ENCODE measurements around the gene CORO6.

The CORO6 gene

DNA sequence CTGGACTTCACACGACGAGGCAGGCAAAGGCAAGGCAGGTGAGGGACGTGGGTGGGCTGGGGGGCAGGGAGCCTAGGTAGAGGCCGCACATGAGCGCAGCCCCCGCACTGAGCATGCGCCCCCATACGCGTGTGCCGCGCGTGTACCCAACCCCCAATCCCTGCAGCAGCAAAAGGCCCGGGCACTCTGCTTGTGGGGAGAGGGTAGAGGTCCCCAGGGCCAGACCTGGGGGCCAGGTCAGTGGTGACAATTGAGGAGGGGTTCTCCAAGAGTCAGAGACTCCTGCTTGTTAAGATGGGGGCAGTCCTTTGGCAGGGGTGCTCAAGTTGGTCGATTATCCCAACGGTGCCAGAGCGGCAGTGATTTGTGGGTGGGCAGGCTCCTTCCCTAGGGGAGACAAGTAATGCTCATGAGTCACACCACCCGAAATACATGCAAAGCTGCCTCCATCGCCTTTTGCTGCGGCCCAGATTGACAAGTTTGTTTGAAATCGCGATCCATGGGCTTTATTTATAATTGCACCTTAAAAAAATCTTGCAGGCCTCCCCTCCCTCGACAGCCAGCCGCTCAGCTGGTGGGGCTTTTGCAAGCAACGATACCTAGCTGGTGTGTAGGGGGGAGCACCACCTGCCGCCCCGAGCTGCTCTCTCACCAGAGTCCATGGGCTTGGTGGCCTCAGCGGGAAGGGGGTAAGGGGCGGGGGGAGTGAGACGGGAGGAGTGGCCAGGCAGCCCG, 32.1 kb downstream of the CORO6 start:
- no peak for DNase-seq (ENCODE audit: low read depth)

- peak; percentile 81 for DNase-seq (ENCODE audit: low read depth)
Measured at GRCh38 chr17:29589524-29590410, 32.9 kb downstream of the CORO6 start, which contains the start of gene GIT1. TSS of gene GIT1 (minus strand) at chr17:29589648. CDS start at chr17:29589378, 270 bp downstream.

DNA sequence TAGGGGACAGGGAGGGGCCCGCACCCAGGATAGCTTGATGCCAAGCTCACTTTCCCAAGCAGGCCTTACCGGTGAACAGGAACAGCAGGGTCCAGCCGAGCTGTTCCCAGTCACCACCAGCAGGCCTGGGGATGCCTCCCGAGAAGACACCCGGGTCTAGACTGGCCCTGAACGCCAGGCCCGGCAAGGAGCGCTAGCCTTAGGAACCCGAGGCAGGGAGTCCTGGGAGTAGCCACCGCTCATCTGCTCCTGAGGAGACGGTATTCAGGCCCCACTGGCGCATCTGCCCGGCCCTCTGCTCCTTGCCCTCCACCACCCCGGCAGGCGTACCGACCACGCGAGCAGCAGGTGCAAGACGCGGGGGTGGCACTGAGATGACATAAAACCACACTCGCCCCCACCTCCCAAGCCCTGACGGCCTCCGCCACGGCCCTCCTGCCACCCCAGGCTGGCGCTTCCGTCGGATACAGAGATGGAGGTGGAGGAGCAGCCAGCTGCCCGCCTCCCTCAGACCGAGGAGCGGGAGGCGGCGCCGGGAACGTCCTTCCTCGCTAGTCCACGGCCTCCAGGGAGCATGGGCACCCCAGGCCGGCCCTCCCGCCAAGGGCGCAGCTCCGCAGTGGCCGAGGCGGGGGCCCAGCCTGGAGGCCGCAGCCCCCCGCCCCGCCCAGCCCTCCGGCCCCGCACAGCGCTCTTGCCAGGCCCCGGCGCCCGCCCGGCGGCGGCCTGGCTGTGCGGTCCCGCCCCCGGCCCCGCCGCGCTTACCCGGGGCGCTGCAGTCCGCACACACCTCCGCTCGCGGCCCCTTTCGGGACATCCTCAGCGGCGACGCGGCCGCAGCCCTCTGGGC, 33.9 kb downstream of the CORO6 start:
- no peak for DNase-seq (ENCODE audit: low read depth)

DNA sequence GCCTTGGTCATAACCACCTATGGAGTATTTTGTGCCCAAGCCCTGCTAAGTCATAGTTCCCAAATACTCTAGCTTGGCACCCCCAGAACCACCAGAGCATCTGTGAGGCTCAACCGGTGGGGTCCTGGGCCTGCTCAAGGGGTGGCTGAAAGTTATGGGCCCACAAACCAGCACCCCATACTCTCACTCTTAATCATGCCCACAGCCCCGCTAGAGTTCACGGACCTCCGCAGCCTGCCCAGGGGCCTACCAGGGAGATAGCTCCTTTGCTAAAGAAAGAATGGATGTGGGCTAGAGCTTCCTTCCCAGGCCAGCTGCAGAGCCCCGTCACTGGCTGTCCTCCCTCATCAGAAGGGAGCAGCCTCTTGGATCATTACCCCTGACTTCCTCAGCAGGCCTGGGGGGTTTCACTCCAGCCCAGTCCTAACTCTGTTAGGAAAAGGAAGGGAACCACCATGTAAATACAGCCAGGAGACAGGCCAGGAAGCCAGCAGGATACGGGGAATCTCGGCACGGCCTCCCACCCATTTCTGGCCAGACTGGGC, 34.6 kb downstream of the CORO6 start:
- no peak for DNase-seq (ENCODE audit: low read depth)

DNA sequence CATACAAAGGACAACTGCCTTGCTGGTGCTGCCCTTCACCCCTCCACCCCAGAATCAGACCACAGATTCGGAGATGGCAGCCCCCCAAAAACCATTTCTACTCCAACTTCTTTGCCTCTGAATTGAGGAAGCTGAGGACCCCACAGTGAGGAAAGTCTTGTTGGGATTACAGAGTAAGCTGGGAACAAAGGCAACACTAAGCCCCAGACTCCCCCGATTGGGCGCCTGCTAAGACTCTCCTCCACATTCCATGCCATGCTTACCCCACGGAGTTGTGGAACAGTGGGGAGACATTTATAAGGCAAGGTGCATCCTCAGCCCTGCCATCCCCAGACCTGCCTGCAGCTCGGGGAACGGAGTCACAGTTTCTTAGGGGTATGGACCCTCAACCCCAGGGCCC, 35.1 kb downstream of the CORO6 start:
- DNase-seq (ENCODE audit: low read depth), result no peak

DNA sequence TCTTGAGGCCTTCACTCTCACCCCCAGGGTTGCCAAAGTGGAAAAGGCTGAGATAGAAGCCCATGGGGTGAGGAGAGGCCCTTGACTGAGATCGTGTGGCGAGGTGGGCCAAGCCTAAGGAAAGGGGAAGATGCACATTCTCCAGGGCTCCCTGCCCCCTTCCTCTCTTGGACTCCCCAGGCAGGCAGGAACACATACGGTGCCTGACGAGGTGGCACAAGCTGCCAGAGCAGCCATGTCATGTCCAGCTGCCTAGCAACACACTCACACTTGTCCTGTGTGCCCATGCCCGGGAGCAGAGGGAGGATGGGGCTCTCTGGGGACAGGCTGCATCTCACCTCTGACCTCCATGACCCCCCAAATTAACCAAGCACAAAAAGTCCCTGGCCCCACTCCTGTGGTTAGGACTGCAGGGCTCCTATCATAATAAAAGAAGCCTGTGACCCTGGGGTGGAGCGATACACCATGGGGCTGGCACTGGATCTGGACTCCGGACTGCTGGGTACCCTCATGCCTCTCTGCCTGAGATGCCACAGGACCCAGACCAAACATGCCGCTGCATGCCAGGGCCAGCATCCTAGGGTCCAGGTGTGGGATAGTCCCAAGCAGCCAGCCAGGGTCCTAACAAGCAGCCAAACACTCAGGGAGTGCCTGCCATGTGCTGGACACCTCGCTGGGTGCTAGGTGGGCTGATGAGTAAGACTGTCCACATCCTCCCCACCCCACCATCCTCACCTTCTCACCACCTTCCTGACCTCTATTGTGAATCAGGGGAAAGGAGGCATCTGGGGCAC, 35.8 kb downstream of the CORO6 start:
- DNase-seq (ENCODE audit: low read depth), result no peak

GRCh38 chr17:29585080-29585751, 37.5 kb downstream of the CORO6 start:
- no peak for DNase-seq (ENCODE audit: low read depth)

- no peak for DNase-seq (ENCODE audit: low read depth)
Measured at GRCh38 chr17:29584452-29585079, 38.1 kb downstream of the CORO6 start.

- DNase-seq (ENCODE audit: low read depth), result no peak
Measured at GRCh38 chr17:29583324-29584248, 39.1 kb downstream of the CORO6 start.

DNA sequence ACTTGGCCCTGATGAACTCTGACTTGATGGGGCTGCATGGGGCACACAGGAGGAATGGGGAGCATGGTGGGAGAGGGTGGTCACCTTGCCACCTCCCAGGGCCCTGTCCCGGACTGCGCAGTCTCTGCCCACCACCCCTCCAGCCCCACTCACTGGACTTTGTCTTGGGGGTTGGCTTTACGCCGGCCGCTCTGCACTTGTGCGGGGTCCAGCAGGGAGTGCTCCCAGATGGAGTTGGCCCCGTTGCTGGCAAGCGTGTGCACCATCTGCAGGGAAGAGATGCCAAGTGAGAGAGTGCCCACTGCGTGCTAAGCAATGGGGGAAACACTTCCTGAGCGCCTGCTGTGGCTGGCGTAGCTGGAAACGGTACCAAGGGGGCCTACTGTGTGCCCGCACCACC, 39.9 kb downstream of the CORO6 start:
- no peak for DNase-seq (ENCODE audit: low read depth)

GRCh38 chr17:29582254-29582765, 40.4 kb downstream of the CORO6 start:
- DNase-seq (ENCODE audit: low read depth), result no peak

GRCh38 chr17:29581583-29582253, 41.0 kb downstream of the CORO6 start:
- DNase-seq (ENCODE audit: low read depth), result no peak

DNA sequence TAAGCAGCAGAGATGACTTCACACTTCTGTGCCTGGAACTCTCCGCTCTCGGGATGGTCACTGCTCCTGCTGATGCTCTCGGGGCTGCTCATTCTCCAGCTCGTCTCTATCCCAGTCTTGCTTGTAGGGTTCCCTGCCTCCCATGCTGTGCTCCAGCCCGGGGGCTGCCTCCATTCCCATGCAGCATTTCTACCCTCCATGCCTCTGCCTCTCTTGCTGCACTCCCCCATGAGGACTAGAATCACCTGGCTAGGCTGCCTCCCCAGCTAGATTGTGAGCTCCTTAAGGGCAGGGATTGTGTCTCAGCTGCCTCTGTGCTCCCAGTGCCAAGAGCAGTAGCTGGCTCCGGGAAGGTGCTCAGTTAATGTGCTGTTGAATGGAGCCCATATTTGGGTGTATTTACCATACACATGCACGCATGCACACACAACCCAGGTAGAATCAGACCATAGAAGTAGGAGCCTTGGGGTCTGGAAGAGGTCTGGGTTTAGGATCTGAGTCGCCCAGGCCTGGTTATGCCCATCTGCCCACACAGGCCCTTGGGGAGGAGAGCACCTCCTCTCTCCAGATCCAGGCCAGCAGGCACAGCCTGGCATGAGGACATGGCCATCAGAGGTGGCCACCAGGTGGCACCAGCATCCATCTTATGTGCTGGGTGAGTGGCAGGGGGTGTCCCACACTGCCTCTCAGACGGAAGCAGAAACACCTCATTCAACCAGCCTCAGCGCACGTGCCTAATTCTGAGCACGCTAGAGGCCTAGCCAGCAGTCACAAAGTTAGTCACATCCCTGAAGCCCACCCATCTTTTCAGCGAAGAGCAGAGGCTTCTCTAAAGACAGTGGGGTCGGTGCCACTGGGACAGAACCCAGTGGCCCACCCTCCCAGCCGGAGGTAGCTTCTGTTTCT, 42.6 kb downstream of the CORO6 start:
- peak; percentile 82 for DNase-seq (ENCODE audit: low read depth)

GRCh38 chr17:29578626-29579485, 43.9 kb downstream of the CORO6 start:
- DNase-seq (ENCODE audit: low read depth), result no peak

- DNase-seq (ENCODE audit: low read depth), result no peak
Measured at GRCh38 chr17:29577385-29578211, 45.1 kb downstream of the CORO6 start.
